ENCODE data around the gene USH2A.

The USH2A gene

DNA sequence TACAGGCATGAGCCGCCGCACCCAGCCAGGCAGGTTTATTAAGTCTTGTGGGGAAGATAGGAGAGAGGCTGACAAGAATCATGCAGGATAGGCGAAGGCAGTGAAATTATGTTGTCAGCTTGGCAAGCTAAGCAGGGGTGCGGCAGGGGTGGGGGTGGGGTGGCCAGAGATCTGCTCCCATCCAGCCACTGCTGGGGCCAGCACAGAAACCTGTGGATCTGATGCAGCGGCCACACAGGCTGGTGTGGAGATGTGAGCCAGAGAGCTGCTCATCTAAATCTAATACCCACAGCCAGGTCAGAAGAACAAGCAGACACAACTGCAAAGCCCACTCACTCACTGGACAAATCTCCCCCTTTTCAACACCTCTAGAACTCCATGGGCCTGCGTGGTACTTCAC is 787.4 kb downstream of the USH2A start:
- no peak overlapping the region for H3K27ac ChIP-seq (ENCODE audit: low read depth, low read length, severe bottlenecking)
- H3K4me1 ChIP-seq (ENCODE audit: control insufficient read depth, insufficient read depth, low read length, poor library complexity, severe bottlenecking): no peaks in the 10 kb centered on the region
- H3K36me3 ChIP-seq (ENCODE audit: control insufficient read depth, insufficient read depth, low read length): no peaks in the 10 kb centered on the region
- H3K4me3 ChIP-seq (ENCODE audit: extremely low read depth, insufficient read depth, low read length, poor library complexity, severe bottlenecking): no peak overlapping the region
- no peaks in the 10 kb centered on the region for H3K9me3 ChIP-seq (ENCODE audit: control insufficient read depth, low read length)
- WGBS, 2 experiments (ENCODE audit: insufficient coverage in 2 of 2): 88 to 96% methylated on average over 4 to 6 of the region's 6 CpGs

GRCh38 chr1:215631489-215631888 is 791.8 kb downstream of the USH2A start:
- H3K27ac ChIP-seq (ENCODE audit: low read depth, low read length, severe bottlenecking): no peak overlapping the region
- H3K36me3 ChIP-seq (ENCODE audit: control insufficient read depth, insufficient read depth, low read length): no peaks in the 10 kb centered on the region
- H3K4me1 ChIP-seq (ENCODE audit: control insufficient read depth, insufficient read depth, low read length, poor library complexity, severe bottlenecking): no peaks in the 10 kb centered on the region
- 64 to 83% methylated on average over 1 to 2 of the region's 3 CpGs for WGBS, 2 experiments (ENCODE audit: insufficient coverage in 2 of 2)
- H3K4me3 ChIP-seq (ENCODE audit: extremely low read depth, insufficient read depth, low read length, poor library complexity, severe bottlenecking): no peak overlapping the region
- H3K9me3 ChIP-seq (ENCODE audit: control insufficient read depth, low read length): no peaks in the 10 kb centered on the region

GRCh38 chr1:215631040-215631439 is 792.2 kb downstream of the USH2A start:
- no peaks in the 10 kb centered on the region for H3K9me3 ChIP-seq (ENCODE audit: control insufficient read depth, low read length)
- H3K4me1 ChIP-seq (ENCODE audit: control insufficient read depth, insufficient read depth, low read length, poor library complexity, severe bottlenecking): no peaks in the 10 kb centered on the region
- no peak overlapping the region for H3K27ac ChIP-seq (ENCODE audit: low read depth, low read length, severe bottlenecking)
- H3K36me3 ChIP-seq (ENCODE audit: control insufficient read depth, insufficient read depth, low read length): no peaks in the 10 kb centered on the region
- no peak overlapping the region for H3K4me3 ChIP-seq (ENCODE audit: extremely low read depth, insufficient read depth, low read length, poor library complexity, severe bottlenecking)
- 83% methylated on average over 1 of the region's 1 CpG; no CpG with 5 or more reads in 1 of the 2 experiments for WGBS, 2 experiments (ENCODE audit: insufficient coverage in 2 of 2)

GRCh38 chr1:215625949-215626348 is 797.3 kb downstream of the USH2A start:
- peaks cover 6% of the 10 kb centered on the region for H3K36me3 ChIP-seq (ENCODE audit: control insufficient read depth, insufficient read depth, low read length)
- H3K4me3 ChIP-seq (ENCODE audit: extremely low read depth, insufficient read depth, low read length, poor library complexity, severe bottlenecking): no peak overlapping the region
- H3K27ac ChIP-seq (ENCODE audit: low read depth, low read length, severe bottlenecking): no peak overlapping the region
- H3K4me1 ChIP-seq (ENCODE audit: control insufficient read depth, insufficient read depth, low read length, poor library complexity, severe bottlenecking): no peaks in the 10 kb centered on the region
- no peaks in the 10 kb centered on the region for H3K9me3 ChIP-seq (ENCODE audit: control insufficient read depth, low read length)

GRCh38 chr1:215623162-215623561 is 800.1 kb downstream of the USH2A start:
- WGBS, 2 experiments (ENCODE audit: insufficient coverage in 2 of 2): 100% methylated on average over 1 of the region's 4 CpGs; no CpG with 5 or more reads in 1 of the 2 experiments
- Histone ChIP-seq H3K4me1 (ENCODE audit: control insufficient read depth, insufficient read depth, low read length, poor library complexity, severe bottlenecking) (no peaks in the 10 kb centered on the region), H3K4me3 (ENCODE audit: extremely low read depth, insufficient read depth, low read length, poor library complexity, severe bottlenecking) (no peak overlapping the region), H3K36me3 (ENCODE audit: control insufficient read depth, insufficient read depth, low read length) (peaks cover 23% of the 10 kb centered on the region), H3K9me3 (ENCODE audit: control insufficient read depth, low read length) (no peaks in the 10 kb centered on the region), H3K27ac (ENCODE audit: low read depth, low read length, severe bottlenecking) (no peak overlapping the region)

- Histone ChIP-seq H3K4me1 (ENCODE audit: control insufficient read depth, insufficient read depth, low read length, poor library complexity, severe bottlenecking) (no peaks in the 10 kb centered on the region), H3K36me3 (ENCODE audit: control insufficient read depth, insufficient read depth, low read length) (peaks cover 44% of the 10 kb centered on the region), H3K9me3 (ENCODE audit: control insufficient read depth, low read length) (no peaks in the 10 kb centered on the region), H3K4me3 (ENCODE audit: extremely low read depth, insufficient read depth, low read length, poor library complexity, severe bottlenecking) (no peak overlapping the region), H3K27ac (ENCODE audit: low read depth, low read length, severe bottlenecking) (no peak overlapping the region)
- no CpG with 5 or more reads among the region's 1 CpG for WGBS, 2 experiments (ENCODE audit: insufficient coverage in 2 of 2)
Measured at GRCh38 chr1:215617979-215618378, 805.3 kb downstream of the USH2A start.

- 100% methylated on average over 1 of the region's 3 CpGs for WGBS, 2 experiments (ENCODE audit: insufficient coverage in 2 of 2)
- no peaks in the 10 kb centered on the region for H3K4me1 ChIP-seq (ENCODE audit: control insufficient read depth, insufficient read depth, low read length, poor library complexity, severe bottlenecking)
- H3K9me3 ChIP-seq (ENCODE audit: control insufficient read depth, low read length): no peaks in the 10 kb centered on the region
- H3K36me3 ChIP-seq (ENCODE audit: control insufficient read depth, insufficient read depth, low read length): peaks cover 50% of the 10 kb centered on the region
- no peak overlapping the region for H3K27ac ChIP-seq (ENCODE audit: low read depth, low read length, severe bottlenecking)
- H3K4me3 ChIP-seq (ENCODE audit: extremely low read depth, insufficient read depth, low read length, poor library complexity, severe bottlenecking): no peak overlapping the region
Measured at GRCh38 chr1:215612391-215612790, 810.9 kb downstream of the USH2A start.

DNA sequence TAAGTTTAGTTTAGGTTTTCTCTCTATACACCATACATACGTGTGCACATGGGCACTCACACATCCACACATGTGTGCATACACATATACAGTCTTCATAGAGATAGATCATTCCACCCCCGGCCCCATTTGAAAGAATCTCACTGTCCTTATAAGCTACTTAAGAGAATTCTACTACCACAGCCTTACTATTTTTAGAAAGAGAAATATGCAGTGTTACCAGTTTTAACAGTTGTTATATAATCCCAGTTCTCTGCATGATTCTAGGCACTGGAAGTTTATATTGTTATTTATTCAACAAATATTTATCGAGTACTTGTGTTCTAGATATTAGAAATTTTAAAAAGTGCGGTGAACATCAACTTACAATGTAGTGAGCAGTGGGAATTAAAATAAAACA is 814.6 kb downstream of the USH2A start:
- Histone ChIP-seq H3K4me3 (ENCODE audit: extremely low read depth, insufficient read depth, low read length, poor library complexity, severe bottlenecking) (no peak overlapping the region), H3K9me3 (ENCODE audit: control insufficient read depth, low read length) (no peaks in the 10 kb centered on the region), H3K27ac (ENCODE audit: low read depth, low read length, severe bottlenecking) (no peak overlapping the region), H3K36me3 (ENCODE audit: control insufficient read depth, insufficient read depth, low read length) (peaks cover 47% of the 10 kb centered on the region), H3K4me1 (ENCODE audit: control insufficient read depth, insufficient read depth, low read length, poor library complexity, severe bottlenecking) (no peaks in the 10 kb centered on the region)
- WGBS, 2 experiments (ENCODE audit: insufficient coverage in 2 of 2): 100% methylated on average over 1 of the region's 4 CpGs

DNA sequence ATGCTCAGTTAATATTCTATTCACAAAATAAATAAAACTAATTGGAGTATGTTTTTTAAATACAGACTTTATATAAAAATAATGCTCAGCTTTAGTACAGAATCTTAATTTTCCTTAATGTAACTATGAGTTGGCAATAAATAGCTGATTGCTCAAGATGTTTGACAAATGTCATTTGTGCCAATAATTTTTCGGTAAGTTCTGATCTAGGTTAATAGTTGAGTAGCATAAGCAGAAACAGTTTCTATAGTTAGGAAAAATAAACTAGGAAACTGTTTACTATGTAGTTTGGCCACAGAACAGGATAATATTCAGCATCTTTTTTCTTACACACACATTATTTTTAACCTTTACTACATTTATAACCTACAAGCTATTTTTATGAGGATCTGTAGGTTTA is 815.8 kb downstream of the USH2A start:
- no peak overlapping the region for H3K27ac ChIP-seq (ENCODE audit: low read depth, low read length, severe bottlenecking)
- H3K4me3 ChIP-seq (ENCODE audit: extremely low read depth, insufficient read depth, low read length, poor library complexity, severe bottlenecking): no peak overlapping the region
- WGBS, 2 experiments (ENCODE audit: insufficient coverage in 2 of 2): 100% methylated on average over 1 of the region's 1 CpG; no CpG with 5 or more reads in 1 of the 2 experiments
- peaks cover 5% of the 10 kb centered on the region for H3K4me1 ChIP-seq (ENCODE audit: control insufficient read depth, insufficient read depth, low read length, poor library complexity, severe bottlenecking)
- H3K9me3 ChIP-seq (ENCODE audit: control insufficient read depth, low read length): no peaks in the 10 kb centered on the region
- H3K36me3 ChIP-seq (ENCODE audit: control insufficient read depth, insufficient read depth, low read length): peaks cover 36% of the 10 kb centered on the region

DNA sequence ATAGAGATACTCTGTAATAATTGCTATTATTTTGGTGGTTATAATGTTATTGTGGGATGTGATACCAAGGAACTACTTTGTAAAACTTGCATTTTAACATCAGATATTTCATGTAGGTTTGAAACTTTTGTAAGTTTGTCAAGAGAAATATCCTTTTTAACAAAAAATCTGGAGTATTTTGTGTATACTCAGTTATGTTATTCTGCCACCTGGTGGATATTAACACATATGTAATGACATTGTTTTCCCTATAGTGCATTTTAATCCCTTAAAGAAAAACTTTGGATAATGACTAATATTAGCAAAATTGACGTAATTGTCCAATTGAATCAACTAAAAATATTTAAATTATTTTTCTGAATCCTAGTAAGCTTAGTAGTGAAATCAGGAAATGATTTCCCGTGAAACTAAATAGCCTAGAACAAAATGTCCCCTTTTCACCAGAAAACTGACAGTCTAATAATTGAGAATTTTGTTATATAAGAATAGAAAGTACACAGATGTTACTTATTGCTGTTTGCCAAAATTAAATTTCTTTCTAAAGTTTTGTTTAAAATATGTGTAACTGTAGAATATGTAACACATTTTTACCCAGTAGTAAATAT is 816.6 kb downstream of the USH2A start:
- WGBS, 2 experiments (ENCODE audit: insufficient coverage in 2 of 2): no CpG with 5 or more reads among the region's 2 CpGs
- H3K36me3 ChIP-seq (ENCODE audit: control insufficient read depth, insufficient read depth, low read length): peaks cover 31% of the 10 kb centered on the region
- no peak overlapping the region for H3K27ac ChIP-seq (ENCODE audit: low read depth, low read length, severe bottlenecking)
- no peak overlapping the region for H3K4me3 ChIP-seq (ENCODE audit: extremely low read depth, insufficient read depth, low read length, poor library complexity, severe bottlenecking)
- no peaks in the 10 kb centered on the region for H3K9me3 ChIP-seq (ENCODE audit: control insufficient read depth, low read length)
- H3K4me1 ChIP-seq (ENCODE audit: control insufficient read depth, insufficient read depth, low read length, poor library complexity, severe bottlenecking): peaks cover 5% of the 10 kb centered on the region

GRCh38 chr1:215606036-215606435 is 817.2 kb downstream of the USH2A start:
- Histone ChIP-seq H3K9me3 (ENCODE audit: control insufficient read depth, low read length) (no peaks in the 10 kb centered on the region), H3K4me3 (ENCODE audit: extremely low read depth, insufficient read depth, low read length, poor library complexity, severe bottlenecking) (no peak overlapping the region), H3K4me1 (ENCODE audit: control insufficient read depth, insufficient read depth, low read length, poor library complexity, severe bottlenecking) (peaks cover 5% of the 10 kb centered on the region), H3K27ac (ENCODE audit: low read depth, low read length, severe bottlenecking) (no peak overlapping the region), H3K36me3 (ENCODE audit: control insufficient read depth, insufficient read depth, low read length) (peaks cover 36% of the 10 kb centered on the region)
- WGBS, 2 experiments (ENCODE audit: insufficient coverage in 2 of 2): 75% methylated on average over 1 of the region's 3 CpGs; no CpG with 5 or more reads in 1 of the 2 experiments
